Retinal pigment epithelial cell (primary cell): Measurements from ENCODE around the gene PSMA3.

Experiments used
- DNase-seq: peaks from one replicate; pipeline ENCODE4 v3.0.0-alpha.2; 2010; ENCODE audit warnings: low read depth
- H3K4me3 ChIP-seq: 2 replicates; pipeline ENCODE4 v1.5.1; 2011; ENCODE audit warnings: mild to moderate bottlenecking, low read length, control low read depth, moderate library complexity
- CTCF ChIP-seq: conservative IDR thresholded peaks from 2 replicates; pipeline ENCODE4 v1.5.1; 2011; ENCODE audit warnings: low read depth, low read length, control low read depth, inconsistent platforms

PSMA3 gene

DNA sequence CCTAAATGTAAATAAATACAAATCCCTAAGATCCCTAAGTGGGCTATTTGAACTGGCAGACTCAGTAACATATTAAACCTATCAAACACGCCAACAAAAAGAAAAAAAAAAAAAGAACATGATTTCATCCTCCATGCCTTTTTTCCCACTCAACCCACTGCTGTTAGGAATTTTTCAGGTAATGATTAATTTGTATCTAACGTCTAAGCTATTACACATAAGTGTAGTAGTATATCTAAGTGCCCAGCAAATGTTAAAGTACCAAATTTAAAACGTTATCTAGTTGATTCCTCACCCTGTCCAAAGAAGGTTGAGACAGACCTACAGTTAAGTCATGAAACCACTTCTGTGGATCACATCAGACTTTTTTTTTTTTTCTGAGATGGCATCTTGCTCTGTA, 37.3 kb downstream of the PSMA3 start:
- H3K4me3 ChIP-seq = no peak overlapping the region
- no peak for DNase-seq
- no peak for TF ChIP-seq CTCF

DNA sequence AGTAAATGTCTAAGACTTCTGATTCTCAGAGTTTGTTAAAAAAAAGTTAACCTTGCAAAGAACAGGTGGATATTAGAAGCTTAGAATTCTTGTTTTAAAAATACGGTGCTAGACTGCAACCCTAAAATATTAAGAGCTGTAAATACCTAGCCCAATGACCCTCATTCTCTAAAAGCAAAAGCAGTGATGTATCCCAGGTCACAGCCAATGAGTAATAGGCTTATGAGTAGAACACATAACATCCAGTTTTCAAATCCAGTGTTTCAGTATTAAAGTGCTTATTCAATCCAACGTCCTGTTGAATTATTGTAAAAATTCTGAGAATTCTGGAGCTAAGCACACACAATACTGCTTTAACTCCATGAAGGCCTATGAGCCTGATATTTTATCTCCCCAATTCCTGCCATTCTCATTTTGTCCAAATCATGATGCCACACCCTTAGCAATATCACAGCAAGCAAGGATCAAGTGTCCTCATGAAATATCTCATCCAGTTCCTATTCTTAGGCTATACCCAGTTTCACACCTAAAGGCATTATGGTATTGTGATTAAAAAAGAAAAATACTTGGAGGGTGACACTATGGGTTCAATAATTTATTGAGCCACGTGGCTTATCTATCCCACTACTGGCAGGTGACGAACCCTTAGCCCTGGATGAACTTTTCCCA, 38.4 kb downstream of the PSMA3 start:
- DNase-seq = no peak
- TF ChIP-seq CTCF = no peak
- no peak overlapping the region for H3K4me3 ChIP-seq

DNA sequence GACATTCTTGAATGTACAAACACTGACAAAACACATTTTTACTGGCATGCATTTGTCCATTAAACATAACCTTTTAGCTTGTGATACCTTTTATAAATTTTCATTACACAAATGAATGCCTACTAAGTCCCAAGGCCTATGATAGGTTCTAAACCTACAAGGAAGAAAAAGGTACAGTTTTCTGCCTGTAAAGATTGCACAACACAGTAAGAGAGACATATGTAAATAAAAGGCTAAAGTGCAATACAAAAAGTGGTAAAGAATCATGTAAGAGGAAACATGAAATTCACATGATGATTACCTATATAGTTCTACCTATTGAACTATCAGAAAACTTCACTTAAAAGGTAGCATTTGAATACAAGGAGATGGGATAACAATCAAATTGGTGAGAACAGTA, 39.1 kb downstream of the PSMA3 start:
- no peak for DNase-seq
- H3K4me3 ChIP-seq = no peak overlapping the region
- no peak for TF ChIP-seq CTCF

- H3K4me3 ChIP-seq = no peak overlapping the region
- no peak for TF ChIP-seq CTCF
- no peak for DNase-seq
Measured at GRCh38 chr14:58285132-58285531, 40.5 kb downstream of the PSMA3 start.

GRCh38 chr14:58287607-58288042, 43.0 kb downstream of the PSMA3 start:
- no peak overlapping the region for H3K4me3 ChIP-seq
- no peak for TF ChIP-seq CTCF
- DNase-seq = no peak

DNA sequence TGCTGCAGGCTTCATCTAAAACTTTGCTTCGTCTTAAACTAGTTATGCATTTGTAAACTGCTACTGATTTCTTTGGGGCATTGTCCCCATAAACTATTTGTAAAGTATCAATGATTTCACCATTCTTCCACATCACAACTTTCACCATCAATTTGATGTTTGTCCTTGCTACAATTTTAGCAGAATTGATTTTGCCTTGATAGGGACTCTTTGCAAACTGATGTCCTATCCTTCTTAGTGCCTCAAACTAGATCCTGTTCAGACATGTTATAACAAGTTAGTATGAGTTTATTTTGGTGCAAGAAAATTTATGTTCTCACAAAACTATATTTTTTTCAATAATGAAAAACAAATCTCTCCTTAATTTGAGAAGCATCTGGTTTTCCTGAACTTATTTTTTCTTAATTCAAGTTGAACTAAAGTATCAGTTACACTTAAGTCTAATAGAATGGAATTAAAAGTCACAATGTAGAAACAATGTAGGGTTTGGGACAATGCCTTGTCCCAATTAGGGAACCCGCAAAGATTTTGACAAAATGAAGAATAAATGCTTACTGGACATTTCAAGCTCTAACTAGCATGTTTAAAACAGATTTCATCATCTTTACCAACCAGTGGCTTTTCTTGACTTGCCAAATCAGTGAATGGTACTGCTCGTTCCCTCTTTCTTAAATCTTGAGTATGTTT, 43.6 kb downstream of the PSMA3 start:
- no peak for TF ChIP-seq CTCF
- DNase-seq = no peak
- H3K4me3 ChIP-seq = no peak overlapping the region

GRCh38 chr14:58291646-58292045, 47.0 kb downstream of the PSMA3 start:
- no peak for DNase-seq
- no peak overlapping the region for H3K4me3 ChIP-seq
- no peak for TF ChIP-seq CTCF
